B cell (primary cell): ENCODE measurements around the gene MVB12B. TPM values are rescaled to one million over a fixed set of nuclear protein-coding genes. Genes with fewer than 3 reads are reported as not detected.
"Not testable (repeated sequence)": the region's sequence is repeated elsewhere in the genome, so short reads cannot be mapped to it uniquely, and the experiment has no call there.

Source experiments
- ATAC-seq: fragments of 200-7000 bp; cut with Tn5 transposase; one replicate; pipeline ENCODE4 v1.10.0; 2021; ENCODE audit warnings: low read depth, mild to moderate bottlenecking, moderate number of reproducible peaks, moderate library complexity
- CTCF ChIA-PET: fragments of 350-600 bp; sonication (Branson Sonifier 250); formaldehyde crosslinking; loops from one replicate; lab custom pipeline; 2021; ENCODE audit warnings: antibody characterized with exemption, inconsistent platforms; lab: Charles Lee
- POLR2A ChIA-PET: fragments of 350-600 bp; sonication (Branson Sonifier 250); formaldehyde crosslinking; loops from one replicate; lab custom pipeline; 2021; ENCODE audit warnings: antibody characterized with exemption; lab: Charles Lee
- DNase-seq: peaks from one replicate; pipeline ENCODE4 v3.0.0; 2013
- H2AFZ ChIP-seq: 2 replicates; pipeline ENCODE4 v1.6.1; 2012; ENCODE audit warnings: mild to moderate bottlenecking, low read depth, low read length; ENCODE audit not compliant: insufficient read depth, poor library complexity, severe bottlenecking
- H3K27ac ChIP-seq, 2 donors: 1 replicate in 1 of 2; 2 replicates in 1 of 2; pipeline ENCODE4 v1.5.1; 2012 to 2013; ENCODE audit warnings: low read length in 2 of 2, mild to moderate bottlenecking in 2 of 2, moderate library complexity in 1 of 2
- H3K27me3 ChIP-seq, 4 experiments: fragments of 200-600 bp in 1 of 4; sonication (generic) in 1 of 4; replicated peaks in 1 of 4; 1 replicate in 2 of 4; 2 replicates in 2 of 4; pipeline versions ENCODE4 v1.6.1 to v1.7.0; 2013 to 2016; ENCODE audit warnings: low read length in 3 of 4, mild to moderate bottlenecking in 2 of 4, mixed read lengths in 1 of 4, moderate library complexity in 1 of 4; ENCODE audit not compliant: insufficient read depth in 4 of 4, control insufficient read depth in 3 of 4; ENCODE audit errors: control extremely low read depth in 1 of 4
- H3K36me3 ChIP-seq, 2 experiments: replicated peaks in 1 of 2; 1 replicate in 1 of 2; 2 replicates in 1 of 2; pipeline versions ENCODE4 v1.6.1 to v1.7.1; 2013; ENCODE audit warnings: low read length in 1 of 2; ENCODE audit not compliant: insufficient read depth in 2 of 2, control insufficient read depth in 1 of 2; ENCODE audit errors: control extremely low read depth in 1 of 2, extremely low read depth in 1 of 2
- H3K4me1 ChIP-seq, 2 donors: fragments of 200-600 bp in 1 of 2; sonication (generic) in 1 of 2; 1 replicate in 1 of 2; 2 replicates in 1 of 2; pipeline versions ENCODE4 v1.5.1 to v1.6.1; 2013 to 2017; ENCODE audit warnings: low read length in 2 of 2; ENCODE audit not compliant: control insufficient read depth in 2 of 2, insufficient read depth in 2 of 2
- H3K4me2 ChIP-seq: replicated peaks from 2 replicates; pipeline ENCODE3; 2012; ENCODE audit warnings: mild to moderate bottlenecking, low read depth, low read length; ENCODE audit not compliant: poor library complexity, severe bottlenecking
- H3K4me3 ChIP-seq, 5 experiments: fragments of 200-600 bp in 1 of 5; sonication (generic) in 1 of 5; 1 replicate in 3 of 5; 2 replicates in 2 of 5; pipeline versions ENCODE4 v1.5.1 to v1.7.0; 2011 to 2016; ENCODE audit warnings: low read length in 4 of 5, mild to moderate bottlenecking in 4 of 5, low read depth in 2 of 5, control low read depth in 1 of 5, moderate library complexity in 1 of 5; ENCODE audit not compliant: insufficient read depth in 1 of 5; ENCODE audit errors: control extremely low read depth in 1 of 5, extremely low read depth in 1 of 5
- H3K79me2 ChIP-seq: fragments of 200-600 bp; sonication (generic); one replicate; pipeline ENCODE4 v1.6.0; 2016; ENCODE audit warnings: low read length; ENCODE audit not compliant: control insufficient read depth, insufficient read depth
- H3K9ac ChIP-seq: fragments of 200-600 bp; sonication (generic); 2 replicates; pipeline ENCODE4 v1.6.1; 2017; ENCODE audit warnings: mild to moderate bottlenecking, low read length, moderate library complexity
- H3K9me3 ChIP-seq, 3 donors: one replicate each; pipeline versions ENCODE4 v1.6.1 to v1.7.1; 2013; ENCODE audit warnings: low read length in 2 of 3; ENCODE audit not compliant: control insufficient read depth in 2 of 3, insufficient read depth in 1 of 3; ENCODE audit errors: control extremely low read depth in 1 of 3
- H4K20me1 ChIP-seq: 2 replicates; pipeline ENCODE4 v1.6.0; 2012; ENCODE audit warnings: mild to moderate bottlenecking, low read length; ENCODE audit not compliant: insufficient read depth, control insufficient read depth, poor library complexity, severe bottlenecking
- H3K27ac Mint-ChIP-seq: one replicate; pipeline ENCODE4 v1.8.0; 2021; ENCODE audit warnings: mixed read lengths
- H3K27me3 Mint-ChIP-seq: one replicate; pipeline ENCODE4 v1.8.0; 2021; ENCODE audit warnings: mixed read lengths
- H3K4me1 Mint-ChIP-seq: one replicate; pipeline ENCODE4 v1.8.0; 2021; ENCODE audit warnings: mixed read lengths
- H3K4me3 Mint-ChIP-seq: one replicate; pipeline ENCODE4 v1.8.0; 2021; ENCODE audit warnings: mixed read lengths
- H3K9me3 Mint-ChIP-seq: one replicate; pipeline ENCODE4 v1.8.0; 2022; ENCODE audit warnings: mixed read lengths; ENCODE audit not compliant: insufficient read depth
- CTCF ChIP-seq: fragments of 200-600 bp; IDR thresholded peaks from one replicate; pipeline ENCODE4 v1.8.0; 2022; ENCODE audit warnings: antibody characterized with exemption, mild to moderate bottlenecking
- EZH2 ChIP-seq: IDR thresholded peaks from 2 replicates; pipeline ENCODE4 v1.6.1; 2012; ENCODE audit warnings: borderline replicate concordance, low read depth, mild to moderate bottlenecking, moderate library complexity, low read length; ENCODE audit not compliant: insufficient read depth, poor library complexity, severe bottlenecking
- WGBS: methylation state at CpG from one replicate; pipeline ENCODE4 v1.1.5; 2013; ENCODE audit warnings: missing lambda C conversion rate; ENCODE audit not compliant: insufficient coverage; 5-methylcytosine and 5-hydroxymethylcytosine counted together
- intact Hi-C: fragments of 100-400 bp; cut with micrococcal nuclease; formaldehyde crosslinking; loops from one replicate; pipeline ENCODE4 v1.10.0; 2022
- polyA plus RNA-seq: library from polyadenylated mRNA; depleted of rRNA; stranded (reverse); fragments of >200 nt; gene quantifications from 2 replicates; pipeline ENCODE4 v1.2.3, GENCODE V29; 2012
- total RNA-seq, 2 donors: library from RNA; stranded (reverse); fragments of 120-200 nt in 1 of 2; gene quantifications; 1 replicate in 1 of 2; 2 replicates in 1 of 2; pipeline versions ENCODE4 v1.2.3 to v1.2.4, GENCODE V29; 2013 to 2022

MVB12B gene
- total and polyA plus RNA-seq, 2 donors (not counting 1 experiment from before 2014, with no cell fraction given), result 1.2 to 9.8 TPM

- no peak overlapping the region for H3K27ac Mint-ChIP-seq
- H3K79me2 ChIP-seq, result no peaks in the 10 kb centered on the region
- no peak overlapping the region for H3K4me2 ChIP-seq
- ATAC-seq (no peak), DNase-seq (no peak)
- no peak overlapping the region for H3K4me3 Mint-ChIP-seq
- peaks cover 0 to 3% (median 0%) of the 10 kb centered on the region in 4 experiments for H3K27me3 ChIP-seq
- CTCF ChIA-PET, result no interaction called here
- TF ChIP-seq EZH2 (no peak), CTCF (no peak)
- peaks cover 0 to 3% (median 0%) of the 10 kb centered on the region in 3 donors for H3K9me3 ChIP-seq
- H3K9ac ChIP-seq, result no peak overlapping the region
- intact Hi-C loops, result no loop called here
- H2AFZ ChIP-seq, result no peak overlapping the region
- H3K4me1 Mint-ChIP-seq, result no peaks in the 10 kb centered on the region
- no peak overlapping the region for H3K27ac ChIP-seq
- H3K4me3 ChIP-seq, result no peak overlapping the region
- no peaks in the 10 kb centered on the region for H3K36me3 ChIP-seq
- no peaks in the 10 kb centered on the region for H4K20me1 ChIP-seq
- no peaks in the 10 kb centered on the region for H3K4me1 ChIP-seq
- H3K9me3 Mint-ChIP-seq, result peaks cover under 1% of the 10 kb centered on the region
- peaks cover 4% of the 10 kb centered on the region for H3K27me3 Mint-ChIP-seq
- WGBS, result 96% methylated on average over 9 of the region's 9 CpGs
- POLR2A ChIA-PET, result no interaction called here
Measured at GRCh38 chr9:126283799-126284465, 42.7 kb upstream of the MVB12B start.

- H4K20me1 ChIP-seq, H3K9me3 ChIP-seq, H3K27ac Mint-ChIP-seq, H3K9ac ChIP-seq, H3K4me3 ChIP-seq, H3K4me1 ChIP-seq, ATAC-seq, H3K36me3 ChIP-seq, H3K4me2 ChIP-seq, H3K79me2 ChIP-seq, DNase-seq, H3K4me3 Mint-ChIP-seq, H3K27me3 ChIP-seq, CTCF ChIA-PET, H3K27me3 Mint-ChIP-seq, H3K4me1 Mint-ChIP-seq, intact Hi-C loops, H2AFZ ChIP-seq, H3K27ac ChIP-seq, POLR2A ChIA-PET, H3K9me3 Mint-ChIP-seq: not testable (repeated sequence)
- WGBS, result no CpG with 5 or more reads among the region's 2 CpGs
Measured at GRCh38 chr9:126285652-126286051, 41.0 kb upstream of the MVB12B start.
